Right renal cortex interstitium (tissue), 3 donors: ENCODE measurements around the gene IPP. TPM values are rescaled to one million over a fixed set of nuclear protein-coding genes. Genes with fewer than 3 reads are reported as not detected.
"Not testable (repeated sequence)": the region's sequence is repeated elsewhere in the genome, so short reads cannot be mapped to it uniquely, and the experiment has no call there.

Experiments
- DNase-seq, 3 donors: peaks; one replicate each; pipeline ENCODE4 v3.0.0-alpha.2; 2013; ENCODE audit warnings: low read depth in 3 of 3, low spot score in 2 of 3
- polyA plus RNA-seq, 3 donors: library from polyadenylated mRNA; unstranded; fragments of 120-200 nt; gene quantifications; one replicate each; pipeline ENCODE4 v1.2.1, GENCODE V29; 2013; ENCODE audit not compliant: insufficient read length in 3 of 3

The IPP gene
- polyA plus RNA-seq, 3 donors: 27.2 to 30.2 (median 29.8) TPM

GRCh38 chr1:45686015-45686287 lies 64.5 kb downstream of the IPP start:
- peak; percentile 56 to 68 (median 65) for DNase-seq

- peak in 2 of 3 donors; percentile 7 to 36 for DNase-seq
Measured at GRCh38 chr1:45685308-45686014, 65.0 kb downstream of the IPP start.

GRCh38 chr1:45684402-45684801 lies 66.1 kb downstream of the IPP start:
- DNase-seq: no peak

- no peak for DNase-seq
Measured at GRCh38 chr1:45682942-45683341, 67.5 kb downstream of the IPP start.

GRCh38 chr1:45679123-45679522 lies 71.3 kb downstream of the IPP start:
- DNase-seq: no peak

GRCh38 chr1:45678489-45678888 lies 72.0 kb downstream of the IPP start:
- no peak for DNase-seq

- no peak for DNase-seq
Measured at GRCh38 chr1:45677751-45678245, 72.7 kb downstream of the IPP start.

GRCh38 chr1:45676553-45676952 lies 73.9 kb downstream of the IPP start:
- not testable (repeated sequence) for DNase-seq

- DNase-seq: no peak
Measured at GRCh38 chr1:45674478-45674877, 76.0 kb downstream of the IPP start.

GRCh38 chr1:45673956-45674355 lies 76.5 kb downstream of the IPP start:
- DNase-seq: no peak

- no peak for DNase-seq
Measured at GRCh38 chr1:45669859-45670655, 80.4 kb downstream of the IPP start.

GRCh38 chr1:45669379-45669778 lies 81.1 kb downstream of the IPP start:
- no peak for DNase-seq

- DNase-seq: no peak
Measured at GRCh38 chr1:45668526-45668925, 81.9 kb downstream of the IPP start.

GRCh38 chr1:45667321-45668111 lies 82.9 kb downstream of the IPP start:
- DNase-seq: no peak

- DNase-seq: no peak
Measured at GRCh38 chr1:45666836-45667235, 83.6 kb downstream of the IPP start.

GRCh38 chr1:45660336-45660735 lies 90.1 kb downstream of the IPP start:
- no peak for DNase-seq

GRCh38 chr1:45659222-45659621 lies 91.2 kb downstream of the IPP start:
- no peak for DNase-seq

GRCh38 chr1:45658171-45658570 lies 92.3 kb downstream of the IPP start:
- no peak for DNase-seq

GRCh38 chr1:45656573-45657226 lies 93.8 kb downstream of the IPP start:
- DNase-seq: no peak

- DNase-seq: no peak
Measured at GRCh38 chr1:45654540-45655280, 95.7 kb downstream of the IPP start.
